T-helper 2 cell (primary cell): ENCODE measurements around the gene SLC25A46.
"Not testable (repeated sequence)": the region's sequence is repeated elsewhere in the genome, so short reads cannot be mapped to it uniquely, and the experiment has no call there.

Source experiments
- DNase-seq, 5 experiments: peaks; one replicate each; pipeline versions ENCODE4 v3.0.0 to v3.0.0-alpha.2; 2012 to 2022
- total RNA-seq, 2 donors: gene quantifications; one replicate each; lab custom pipeline; 2026; lab: John Stamatoyannopoulos, UW

Gene SLC25A46
- total RNA-seq: 39.6 to 71.4 reads per million in 2 donors

GRCh38 chr5:110738812-110739651, at the start of gene SLC25A46:
SLC25A46 (plus strand) TSS chr5:110739007; CDS start chr5:110739120, 113 bp downstream.
- peak; percentile 65 to 96 (median 81) for DNase-seq

GRCh38 chr5:110690587-110690986, 48.2 kb upstream of the SLC25A46 start:
- DNase-seq: not testable (repeated sequence)

- DNase-seq: not testable (repeated sequence)
Measured at GRCh38 chr5:110692669-110693068, 46.1 kb upstream of the SLC25A46 start.

- no peak for DNase-seq
Measured at GRCh38 chr5:110702300-110702699, 36.5 kb upstream of the SLC25A46 start.

- no peak for DNase-seq
Measured at GRCh38 chr5:110702704-110703103, 36.1 kb upstream of the SLC25A46 start.

- no peak for DNase-seq
Measured at GRCh38 chr5:110703481-110703880, 35.3 kb upstream of the SLC25A46 start.

- DNase-seq: no peak
Measured at GRCh38 chr5:110705349-110705748, 33.5 kb upstream of the SLC25A46 start.

GRCh38 chr5:110707260-110707844, 31.5 kb upstream of the SLC25A46 start:
- DNase-seq: no peak

- DNase-seq: no peak
Measured at GRCh38 chr5:110716247-110717245, 22.3 kb upstream of the SLC25A46 start.

- no peak for DNase-seq
Measured at GRCh38 chr5:110718311-110718710, 20.5 kb upstream of the SLC25A46 start.

GRCh38 chr5:110726249-110727024, 12.4 kb upstream of the SLC25A46 start, which contains the start of gene TMEM232:
TMEM232 (minus strand) TSS chr5:110726671; CDS start chr5:110667352, 59,319 bp downstream.
- DNase-seq: peak; percentile 22 to 88 (median 60)

- DNase-seq: peak in 1 of 5 experiments; percentile 40
Measured at GRCh38 chr5:110727025-110727314, 11.8 kb upstream of the SLC25A46 start.

GRCh38 chr5:110731499-110731898, 7.3 kb upstream of the SLC25A46 start:
- DNase-seq: not testable (repeated sequence)

- DNase-seq: no peak
Measured at GRCh38 chr5:110734101-110734500, 4.7 kb upstream of the SLC25A46 start.

GRCh38 chr5:110735556-110735955, 3.3 kb upstream of the SLC25A46 start:
- no peak for DNase-seq

- DNase-seq: no peak
Measured at GRCh38 chr5:110736753-110737152, 2.1 kb upstream of the SLC25A46 start.

- DNase-seq: peak in 1 of 5 experiments; percentile 27
Measured at GRCh38 chr5:110738503-110738811, 350 bp upstream of the SLC25A46 start.

- peak in 2 of 5 experiments; percentile 50 to 96 for DNase-seq
Measured at GRCh38 chr5:110751902-110752762, 13.3 kb downstream of the SLC25A46 start.

- peak in 1 of 5 experiments; percentile 73 for DNase-seq
Measured at GRCh38 chr5:110752953-110753352, 14.1 kb downstream of the SLC25A46 start.

GRCh38 chr5:110753600-110753999, 14.8 kb downstream of the SLC25A46 start:
- DNase-seq: peak in 1 of 5 experiments; percentile 86

- no peak for DNase-seq
Measured at GRCh38 chr5:110754181-110754580, 15.4 kb downstream of the SLC25A46 start.
